T-helper 22 cell (primary cell): ENCODE measurements around the gene LRRTM4.

ENCODE experiments used
- DNase-seq: peaks from one replicate; pipeline ENCODE4 v3.0.0-alpha.2; 2020; ENCODE audit warnings: low read depth

The LRRTM4 gene

DNA sequence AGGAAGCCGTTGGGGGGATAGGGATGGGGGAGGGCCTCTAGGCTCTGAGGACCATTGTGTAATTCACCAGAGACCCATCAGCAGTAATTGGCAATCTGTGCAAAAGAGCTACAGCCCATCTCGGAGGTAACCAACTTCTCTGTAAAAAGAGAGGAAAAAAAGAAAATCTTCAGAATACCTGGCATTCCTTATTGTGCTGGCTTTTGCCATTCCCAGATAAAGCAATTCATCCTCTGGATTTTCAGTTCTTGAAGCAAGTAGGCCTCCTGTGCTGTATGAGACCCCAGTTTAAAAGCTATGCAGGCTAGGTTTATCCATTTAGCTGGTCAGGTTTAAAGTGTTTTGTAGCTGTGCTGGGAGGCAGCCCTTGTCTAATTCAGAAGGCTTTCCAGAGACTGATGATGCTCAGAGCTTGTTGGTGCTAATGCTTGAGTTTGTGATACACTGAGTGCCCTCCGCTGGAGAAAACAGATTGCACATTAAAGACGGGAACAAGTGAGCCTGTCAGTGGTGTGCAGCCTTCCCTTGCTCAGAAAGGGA, at the start of gene LRRTM4:
TSS of gene LRRTM4 (minus strand) at position 446 of the 540 bp plus-strand sequence.
- DNase-seq: no peak

DNA sequence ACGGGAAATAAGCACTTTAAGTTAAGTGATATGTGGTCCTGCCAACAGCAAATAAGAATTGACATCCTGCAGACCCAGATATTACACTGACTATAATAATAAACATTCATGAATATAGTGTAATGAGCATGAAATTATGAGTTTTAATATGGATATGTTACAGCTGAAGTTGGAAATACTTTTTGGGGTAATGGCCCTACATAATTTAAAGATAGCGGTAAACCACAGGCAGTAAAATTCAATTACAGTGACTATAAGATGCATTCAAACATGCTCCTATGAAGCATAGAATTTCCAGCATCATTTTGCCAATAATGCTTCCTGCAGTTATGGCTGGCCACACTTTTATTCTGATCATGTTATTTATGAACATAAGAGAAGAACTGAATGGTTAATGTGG, 49.4 kb upstream of the LRRTM4 start:
- no peak for DNase-seq

- no peak for DNase-seq
These were observed 45.5 kb upstream of the LRRTM4 start for GRCh38 chr2:77567723-77568122.

DNA sequence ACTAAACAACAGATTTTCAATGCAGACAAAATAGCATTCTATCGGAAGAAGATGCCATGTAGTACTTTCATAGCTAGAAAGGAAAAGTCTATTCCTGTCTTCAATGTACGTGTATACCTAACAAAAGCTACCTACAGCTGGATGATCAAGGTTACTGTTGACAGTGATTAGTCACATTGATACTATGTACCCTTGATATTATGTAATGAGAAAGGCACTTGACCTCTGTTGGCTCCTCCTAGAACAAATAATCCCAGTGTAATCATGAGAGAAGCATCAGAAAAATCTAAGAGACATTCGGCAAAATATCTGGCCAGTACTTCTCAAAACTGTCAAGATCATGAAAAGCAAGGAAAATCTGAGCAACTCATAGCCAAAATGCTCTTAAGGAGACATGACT, 44.4 kb upstream of the LRRTM4 start:
- DNase-seq: no peak

DNA sequence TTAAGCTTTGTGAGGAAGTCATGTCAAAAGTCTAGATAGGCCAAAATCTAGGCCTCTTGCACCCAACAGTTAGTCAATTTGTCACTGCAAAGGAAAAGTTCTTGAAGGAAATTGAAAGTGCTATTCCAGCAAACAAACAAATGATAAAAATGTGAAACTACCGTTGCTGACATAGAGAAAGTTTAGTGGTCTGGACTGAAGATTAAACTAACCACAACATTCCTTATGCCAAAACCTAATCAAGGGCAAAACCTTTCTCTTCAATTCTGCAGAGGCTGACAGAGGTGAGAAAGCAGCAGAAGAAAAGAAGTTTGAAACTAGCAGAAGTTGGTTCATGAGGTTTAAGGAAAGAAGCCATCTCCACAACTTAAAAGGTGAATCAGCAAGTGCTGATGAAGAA, 44.0 kb upstream of the LRRTM4 start:
- DNase-seq: no peak

DNA sequence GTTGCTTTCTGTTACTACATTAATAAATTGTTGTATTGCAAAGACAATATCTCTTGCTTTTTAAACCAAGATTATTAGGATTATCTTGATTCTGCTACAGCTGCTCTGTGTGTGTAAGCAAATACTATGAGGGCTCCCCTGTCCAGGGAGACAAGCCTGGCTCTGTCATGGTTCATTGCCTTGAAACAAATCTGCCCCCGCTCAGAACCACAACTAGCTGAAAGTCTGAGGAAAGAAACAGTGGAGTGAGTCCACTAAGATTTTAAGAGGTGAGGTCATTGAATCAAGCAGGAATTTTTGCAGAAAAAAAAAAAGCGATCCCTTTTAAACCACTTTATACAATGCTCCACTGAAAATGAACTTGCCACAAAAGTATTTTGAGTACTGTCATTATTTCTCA, 30.8 kb upstream of the LRRTM4 start:
- DNase-seq: no peak

- no peak for DNase-seq
These were observed 15.9 kb upstream of the LRRTM4 start for GRCh38 chr2:77538031-77538430.

- DNase-seq: no peak
These were observed 712 bp upstream of the LRRTM4 start for GRCh38 chr2:77522888-77523287.

GRCh38 chr2:77521548-77521891, 656 bp downstream of the LRRTM4 start:
- no peak for DNase-seq

GRCh38 chr2:77520641-77521547, 1.3 kb downstream of the LRRTM4 start:
- DNase-seq: no peak

DNA sequence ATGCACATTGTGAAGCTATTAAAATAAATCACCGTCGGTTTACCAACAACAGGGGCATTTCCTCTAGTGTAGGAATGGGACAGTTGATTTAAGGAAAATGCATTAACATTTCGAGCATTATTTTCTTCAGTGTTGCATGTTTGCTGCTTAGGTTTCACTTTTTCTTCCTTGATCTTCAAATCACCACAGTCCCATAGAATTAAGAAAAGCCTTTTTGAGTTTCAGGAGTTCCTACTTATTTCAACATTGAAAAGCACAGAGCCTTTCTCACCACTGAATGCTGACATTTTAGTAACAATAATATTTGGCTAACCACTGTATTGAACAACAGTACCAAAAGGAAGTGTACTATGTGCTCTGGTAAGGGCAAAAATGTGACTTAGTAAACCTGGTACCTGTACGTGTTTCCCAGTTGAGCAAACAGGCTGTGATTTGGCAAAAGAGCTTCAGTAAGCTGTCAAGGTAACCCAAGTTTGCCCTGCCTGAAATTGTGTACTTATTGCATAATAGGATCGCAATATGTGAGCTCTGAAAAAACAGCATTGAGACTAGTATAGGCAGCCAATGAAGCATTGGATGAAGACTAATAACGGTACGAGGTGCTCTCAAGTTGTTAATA, 2.2 kb downstream of the LRRTM4 start:
- DNase-seq: no peak

DNA sequence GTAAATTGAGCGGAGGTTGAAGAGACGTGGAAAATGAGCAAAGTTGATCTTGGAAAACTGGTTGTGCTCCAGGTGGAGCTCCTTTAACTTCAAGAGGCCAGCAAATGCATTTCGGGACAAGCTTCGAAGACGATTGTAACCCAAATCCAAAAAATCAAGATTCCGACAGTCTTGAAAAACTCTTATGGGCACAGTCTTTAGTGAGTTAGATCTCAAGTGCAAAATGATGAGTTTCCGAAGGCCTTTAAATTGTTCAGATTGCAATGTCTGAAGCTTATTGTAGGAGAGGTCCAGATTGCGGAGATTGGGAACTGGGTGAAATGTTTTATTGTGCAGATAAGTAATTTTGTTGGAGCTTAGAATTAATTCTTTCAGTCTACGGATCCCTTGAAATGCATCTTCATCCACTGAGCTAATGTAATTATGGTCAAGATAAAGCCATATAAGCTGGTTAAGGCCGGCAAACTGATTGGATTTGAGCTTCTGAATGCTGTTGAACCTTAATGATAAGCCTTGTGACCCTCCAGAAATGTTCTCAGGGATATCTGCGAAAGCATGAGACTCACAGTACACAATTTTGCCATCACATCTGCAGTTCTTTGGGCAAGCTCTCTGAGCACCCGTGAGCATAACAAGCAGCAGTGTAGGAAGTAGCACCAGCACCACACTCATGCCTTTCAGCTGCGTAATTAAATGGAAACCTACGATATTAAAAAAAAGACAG, 2.9 kb downstream of the LRRTM4 start:
- no peak for DNase-seq

- DNase-seq: no peak
These were observed 3.9 kb downstream of the LRRTM4 start for GRCh38 chr2:77518311-77518710.

DNA sequence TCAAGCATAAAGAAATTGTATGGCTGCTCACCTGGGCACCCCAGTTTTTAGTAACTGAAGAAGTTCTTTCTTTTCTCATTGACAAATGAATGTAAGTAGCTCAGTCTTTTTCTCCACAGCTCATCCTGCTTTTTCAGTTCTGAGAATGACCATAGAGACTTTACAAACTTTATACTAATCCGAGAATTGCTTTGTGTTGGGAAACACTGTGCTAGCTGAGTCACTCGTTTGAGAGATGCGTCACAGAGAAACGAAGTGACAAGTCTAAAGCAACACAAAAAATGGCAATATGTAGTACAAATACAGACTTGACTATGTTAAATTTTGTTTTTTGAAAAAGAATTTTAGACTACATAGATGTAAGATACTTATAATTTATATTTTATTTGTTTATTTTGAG, 9.0 kb downstream of the LRRTM4 start:
- DNase-seq: no peak

DNA sequence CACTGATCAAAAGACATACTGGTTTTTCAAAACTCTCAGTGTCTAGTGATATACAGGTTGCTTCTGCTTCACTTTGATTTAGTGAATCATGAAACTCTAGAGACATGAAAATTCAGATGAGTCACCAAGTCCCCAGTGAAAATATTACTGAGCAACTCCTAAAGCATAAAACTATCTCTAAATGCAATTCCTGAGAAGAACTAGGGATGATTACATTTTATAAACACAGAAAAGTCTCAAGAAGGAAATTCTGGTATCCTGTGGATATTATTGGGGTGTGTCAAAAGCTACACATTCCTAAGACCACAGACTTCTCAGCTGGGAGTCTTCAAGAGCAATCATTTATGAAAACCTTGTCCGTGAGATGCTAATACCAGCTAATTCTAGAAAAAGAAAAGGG, 9.7 kb downstream of the LRRTM4 start:
- DNase-seq: no peak

GRCh38 chr2:77508511-77508910, 13.7 kb downstream of the LRRTM4 start:
- no peak for DNase-seq

GRCh38 chr2:77507657-77508056, 14.5 kb downstream of the LRRTM4 start:
- DNase-seq: no peak

DNA sequence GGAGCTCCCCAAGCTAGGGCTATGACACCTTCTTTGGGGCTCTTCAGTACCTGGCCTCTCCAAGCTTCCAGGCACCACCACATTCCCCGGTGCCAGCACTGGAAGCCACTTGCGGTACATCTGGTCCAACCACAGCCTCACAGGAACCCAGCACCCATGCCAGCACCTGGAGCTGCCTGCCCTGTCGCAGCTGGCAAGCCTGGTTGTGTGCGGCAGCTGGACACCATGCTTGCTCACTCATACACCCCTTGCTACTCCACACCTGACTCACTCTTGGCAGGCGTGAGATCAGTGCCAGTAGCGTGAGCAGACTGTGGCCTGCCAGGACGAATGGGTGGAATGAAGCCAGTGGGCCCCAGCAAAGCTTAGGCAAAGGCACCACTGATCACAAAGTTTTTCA, 34.0 kb downstream of the LRRTM4 start:
- DNase-seq: no peak

DNA sequence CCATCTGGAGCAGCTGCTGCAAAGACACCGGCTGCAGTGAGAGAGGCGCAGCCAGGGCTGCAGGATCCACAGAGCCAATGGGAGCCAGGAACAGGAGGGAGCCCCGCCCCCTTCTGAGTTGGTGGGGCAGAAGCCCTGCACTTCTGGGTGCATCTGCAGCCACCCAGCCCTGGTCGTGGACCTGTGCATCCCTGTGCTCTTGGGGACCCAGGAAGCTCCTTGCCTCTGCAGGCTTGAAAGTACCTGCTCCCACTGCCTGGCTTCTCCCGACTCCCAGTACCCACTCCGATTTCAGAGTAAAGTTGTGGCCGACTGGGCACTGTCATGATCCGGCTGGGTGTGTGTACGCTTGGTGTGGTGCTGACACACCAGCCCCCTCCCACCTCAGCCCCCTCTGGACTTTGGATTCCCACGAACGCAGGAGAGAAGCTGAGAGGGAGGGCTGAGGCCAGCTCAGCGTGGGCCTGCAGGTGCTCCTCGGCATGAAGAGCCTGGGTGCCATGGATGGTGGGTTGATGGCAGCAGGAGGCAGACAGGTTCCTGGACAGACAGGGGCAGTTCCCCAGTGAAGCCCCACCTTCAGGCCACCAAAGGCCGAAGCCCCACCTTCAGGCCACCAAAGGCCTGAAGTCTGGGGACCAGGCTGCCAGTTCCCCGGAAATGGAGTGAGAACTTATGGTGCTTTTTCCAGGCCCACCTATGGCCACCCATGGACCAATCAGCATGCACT, 34.9 kb downstream of the LRRTM4 start:
- DNase-seq: no peak

DNA sequence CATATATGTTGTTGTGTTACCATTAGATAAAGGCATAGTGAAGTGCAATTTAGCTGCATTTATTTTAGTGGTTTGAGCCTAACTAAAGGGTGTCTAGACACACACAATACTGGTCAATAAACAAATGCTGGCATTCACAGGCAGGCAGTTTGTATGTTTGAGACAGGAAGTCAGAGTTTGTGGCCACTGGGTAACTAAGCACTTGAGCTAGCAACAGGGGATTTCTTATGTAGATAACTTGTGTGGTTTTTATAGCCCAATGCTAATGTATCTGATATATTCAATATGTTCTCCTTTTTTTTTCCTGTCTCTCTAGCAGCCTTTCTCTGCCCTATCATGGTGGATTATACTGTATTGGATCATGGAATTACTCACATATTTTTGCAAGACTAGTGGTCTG, 38.1 kb downstream of the LRRTM4 start:
- DNase-seq: no peak

GRCh38 chr2:77479895-77480294, 42.3 kb downstream of the LRRTM4 start:
- DNase-seq: no peak

GRCh38 chr2:77479395-77479794, 42.8 kb downstream of the LRRTM4 start:
- DNase-seq: no peak
